ENCODE results near the gene ATP2A3. TPM values are rescaled to one million over a fixed set of nuclear protein-coding genes. Genes with fewer than 3 reads are reported as not detected.

ATP2A3 gene
- total RNA-seq, 1 experiment from 2014 or later = 1.1 TPM

- in situ Hi-C loops (cut with HindIII; ENCODE audit: low pct_unique_long_range_greater_than_20kb, low sequenced_read_pairs) = no loop called here
- DNase-seq (ENCODE audit: low read depth, low spot score) = no peak
Observed at GRCh38 chr17:3962217-3962964, 1.8 kb downstream of the ATP2A3 start.

- DNase-seq (ENCODE audit: low read depth, low spot score) = no peak
Observed at GRCh38 chr17:3961564-3962047, 2.6 kb downstream of the ATP2A3 start.

GRCh38 chr17:3960764-3961163 lies 3.5 kb downstream of the ATP2A3 start:
- in situ Hi-C loops (cut with HindIII; ENCODE audit: low pct_unique_long_range_greater_than_20kb, low sequenced_read_pairs) = no loop called here
- peak; percentile 56 for DNase-seq (ENCODE audit: low read depth, low spot score)

More at GRCh38 chr17:3961564-3962047, 2.6 kb downstream of the ATP2A3 start:
- in situ Hi-C loops (cut with HindIII; ENCODE audit: low pct_unique_long_range_greater_than_20kb, low sequenced_read_pairs) = no loop called here

GRCh38 chr17:3959921-3960601 lies 4.2 kb downstream of the ATP2A3 start:
- no peak for DNase-seq (ENCODE audit: low read depth, low spot score)
- in situ Hi-C loops (cut with HindIII; ENCODE audit: low pct_unique_long_range_greater_than_20kb, low sequenced_read_pairs) = no loop called here

GRCh38 chr17:3959295-3959899 lies 4.8 kb downstream of the ATP2A3 start:
- no peak for DNase-seq (ENCODE audit: low read depth, low spot score)
- in situ Hi-C loops (cut with HindIII; ENCODE audit: low pct_unique_long_range_greater_than_20kb, low sequenced_read_pairs) = no loop called here

GRCh38 chr17:3957735-3958599 lies 6.3 kb downstream of the ATP2A3 start:
- in situ Hi-C loops (cut with HindIII; ENCODE audit: low pct_unique_long_range_greater_than_20kb, low sequenced_read_pairs) = no loop called here
- DNase-seq (ENCODE audit: low read depth, low spot score) = no peak

GRCh38 chr17:3956983-3957382 lies 7.3 kb downstream of the ATP2A3 start:
- DNase-seq (ENCODE audit: low read depth, low spot score) = no peak
- in situ Hi-C loops (cut with HindIII; ENCODE audit: low pct_unique_long_range_greater_than_20kb, low sequenced_read_pairs) = no loop called here

GRCh38 chr17:3956327-3956957 lies 7.8 kb downstream of the ATP2A3 start:
- in situ Hi-C loops (cut with HindIII; ENCODE audit: low pct_unique_long_range_greater_than_20kb, low sequenced_read_pairs) = no loop called here
- no peak for DNase-seq (ENCODE audit: low read depth, low spot score)

- in situ Hi-C loops (cut with HindIII; ENCODE audit: low pct_unique_long_range_greater_than_20kb, low sequenced_read_pairs) = no loop called here
- no peak for DNase-seq (ENCODE audit: low read depth, low spot score)
Observed at GRCh38 chr17:3955673-3955988, 8.6 kb downstream of the ATP2A3 start.

GRCh38 chr17:3954976-3955672 lies 9.1 kb downstream of the ATP2A3 start:
- in situ Hi-C loops (cut with HindIII; ENCODE audit: low pct_unique_long_range_greater_than_20kb, low sequenced_read_pairs) = no loop called here
- no peak for DNase-seq (ENCODE audit: low read depth, low spot score)

- in situ Hi-C loops (cut with HindIII; ENCODE audit: low pct_unique_long_range_greater_than_20kb, low sequenced_read_pairs) = no loop called here
- no peak for DNase-seq (ENCODE audit: low read depth, low spot score)
Observed at GRCh38 chr17:3954086-3954485, 10.2 kb downstream of the ATP2A3 start.

GRCh38 chr17:3953542-3953941 lies 10.7 kb downstream of the ATP2A3 start:
- in situ Hi-C loops (cut with HindIII; ENCODE audit: low pct_unique_long_range_greater_than_20kb, low sequenced_read_pairs) = no loop called here
- no peak for DNase-seq (ENCODE audit: low read depth, low spot score)

- in situ Hi-C loops (cut with HindIII; ENCODE audit: low pct_unique_long_range_greater_than_20kb, low sequenced_read_pairs) = no loop called here
- no peak for DNase-seq (ENCODE audit: low read depth, low spot score)
Observed at GRCh38 chr17:3952186-3952585, 12.1 kb downstream of the ATP2A3 start.

- no peak for DNase-seq (ENCODE audit: low read depth, low spot score)
- in situ Hi-C loops (cut with HindIII; ENCODE audit: low pct_unique_long_range_greater_than_20kb, low sequenced_read_pairs) = no loop called here
Observed at GRCh38 chr17:3951420-3951819, 12.8 kb downstream of the ATP2A3 start.

- in situ Hi-C loops (cut with HindIII; ENCODE audit: low pct_unique_long_range_greater_than_20kb, low sequenced_read_pairs) = no loop called here
- DNase-seq (ENCODE audit: low read depth, low spot score) = no peak
Observed at GRCh38 chr17:3951003-3951402, 13.2 kb downstream of the ATP2A3 start.

- in situ Hi-C loops (cut with HindIII; ENCODE audit: low pct_unique_long_range_greater_than_20kb, low sequenced_read_pairs) = no loop called here
- no peak for DNase-seq (ENCODE audit: low read depth, low spot score)
Observed at GRCh38 chr17:3950584-3950983, 13.7 kb downstream of the ATP2A3 start.

- no peak for DNase-seq (ENCODE audit: low read depth, low spot score)
- in situ Hi-C loops (cut with HindIII; ENCODE audit: low pct_unique_long_range_greater_than_20kb, low sequenced_read_pairs) = no loop called here
Observed at GRCh38 chr17:3949418-3949817, 14.8 kb downstream of the ATP2A3 start.
